Activated CD4-positive, alpha-beta T cell treated with anti-CD3 and anti-CD28 coated beads for 4 hours (primary cell): ENCODE results near the gene ATP5F1B.

Experiments used
- DNase-seq, 2 donors: peaks; one replicate each; pipeline ENCODE4 v3.0.0-alpha.2; 2020

ATP5F1B gene

GRCh38 chr12:56645201-56645716 lies 525 bp downstream of the ATP5F1B start:
- DNase-seq = no peak

GRCh38 chr12:56644654-56645053 lies 1.1 kb downstream of the ATP5F1B start:
- DNase-seq = no peak

GRCh38 chr12:56641219-56641618 lies 4.6 kb downstream of the ATP5F1B start:
- DNase-seq = no peak

- DNase-seq = no peak
Measured at GRCh38 chr12:56637621-56638020, 8.2 kb downstream of the ATP5F1B start.

- peak; percentile 84 to 85 for DNase-seq
Measured at GRCh38 chr12:56636675-56637540, 8.9 kb downstream of the ATP5F1B start.

- peak; percentile 75 to 83 for DNase-seq
Measured at GRCh38 chr12:56635806-56636674, 9.7 kb downstream of the ATP5F1B start.

- DNase-seq = peak; percentile 51 to 55
Measured at GRCh38 chr12:56634837-56635791, 10.7 kb downstream of the ATP5F1B start.

GRCh38 chr12:56634242-56634836 lies 11.4 kb downstream of the ATP5F1B start:
- peak; percentile 31 for DNase-seq

GRCh38 chr12:56633468-56634241 lies 12.1 kb downstream of the ATP5F1B start:
- DNase-seq = no peak

- DNase-seq = no peak
Measured at GRCh38 chr12:56632701-56633467, 12.9 kb downstream of the ATP5F1B start.

- peak; percentile 65 to 66 for DNase-seq
Measured at GRCh38 chr12:56631790-56632700, 13.7 kb downstream of the ATP5F1B start.

- peak; percentile 83 to 86 for DNase-seq
Measured at GRCh38 chr12:56630180-56630632, 15.6 kb downstream of the ATP5F1B start, which contains the start of gene BAZ2A. TSS of gene BAZ2A (minus strand) at chr12:56630326. CDS start at chr12:56617530, 12,796 bp downstream.

GRCh38 chr12:56629459-56630179 lies 16.2 kb downstream of the ATP5F1B start:
- peak; percentile 54 to 63 for DNase-seq

- DNase-seq = peak; percentile 44 to 55
Measured at GRCh38 chr12:56628671-56629458, 16.9 kb downstream of the ATP5F1B start.

- no peak for DNase-seq
Measured at GRCh38 chr12:56626701-56627100, 19.1 kb downstream of the ATP5F1B start.

- no peak for DNase-seq
Measured at GRCh38 chr12:56622535-56622934, 23.2 kb downstream of the ATP5F1B start.

GRCh38 chr12:56616925-56617324 lies 28.9 kb downstream of the ATP5F1B start:
- no peak for DNase-seq
